Right kidney (tissue), 1 donor: ENCODE data around the gene PPP1R1B.

Experiments
- DNase-seq: peaks from one replicate; pipeline ENCODE4 v3.0.0-alpha.2; 2016

PPP1R1B gene

DNA sequence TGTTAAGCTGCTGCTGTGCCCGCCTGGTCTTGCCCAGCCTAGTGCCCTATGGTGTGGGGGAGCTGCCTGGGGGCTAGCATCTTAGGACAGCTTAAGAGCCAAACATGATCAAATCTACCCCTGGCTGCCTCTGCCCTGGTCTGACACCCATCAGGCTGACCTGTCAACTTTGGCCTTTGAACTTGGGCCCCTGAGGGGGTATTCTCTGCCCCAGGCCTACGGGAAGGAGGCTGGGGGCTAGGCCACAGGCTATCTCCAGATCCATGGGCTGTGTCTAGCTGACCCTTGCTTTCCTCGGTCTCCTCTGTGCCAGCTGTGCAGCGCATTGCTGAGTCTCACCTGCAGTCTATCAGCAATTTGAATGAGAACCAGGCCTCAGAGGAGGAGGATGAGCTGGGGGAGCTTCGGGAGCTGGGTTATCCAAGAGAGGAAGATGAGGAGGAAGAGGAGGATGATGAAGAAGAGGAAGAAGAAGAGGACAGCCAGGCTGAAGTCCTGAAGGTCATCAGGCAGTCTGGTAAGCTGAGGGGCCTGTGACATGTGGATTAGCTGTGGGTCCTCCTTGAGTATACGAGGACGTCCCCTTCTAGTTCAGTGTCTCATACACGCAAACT lies 6.9 kb downstream of the PPP1R1B start:
- no peak for DNase-seq

DNA sequence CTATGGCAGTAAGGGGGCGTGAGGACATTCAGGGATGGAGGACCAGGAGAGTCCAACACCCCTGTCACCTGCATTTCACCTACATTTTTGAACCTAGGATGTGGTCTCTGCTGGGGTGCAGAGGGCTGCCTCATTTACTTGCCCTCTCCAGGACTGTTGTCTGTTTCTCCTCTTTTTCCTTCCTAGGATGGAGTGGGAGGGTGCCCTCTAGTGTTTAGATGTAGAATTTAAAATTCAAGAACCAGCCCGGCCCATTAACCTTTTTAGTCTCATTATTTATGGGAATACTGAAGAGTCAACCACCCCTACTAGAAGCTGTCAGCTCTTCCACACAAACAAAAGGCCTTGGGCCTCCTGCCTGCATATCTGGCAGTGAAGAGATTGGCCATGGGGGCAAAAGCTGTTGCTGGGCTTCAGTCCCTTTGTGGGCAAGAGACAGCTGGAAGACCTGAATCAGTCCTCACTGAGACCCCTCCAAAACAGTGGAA lies 7.7 kb downstream of the PPP1R1B start:
- peak; percentile 59 for DNase-seq

DNA sequence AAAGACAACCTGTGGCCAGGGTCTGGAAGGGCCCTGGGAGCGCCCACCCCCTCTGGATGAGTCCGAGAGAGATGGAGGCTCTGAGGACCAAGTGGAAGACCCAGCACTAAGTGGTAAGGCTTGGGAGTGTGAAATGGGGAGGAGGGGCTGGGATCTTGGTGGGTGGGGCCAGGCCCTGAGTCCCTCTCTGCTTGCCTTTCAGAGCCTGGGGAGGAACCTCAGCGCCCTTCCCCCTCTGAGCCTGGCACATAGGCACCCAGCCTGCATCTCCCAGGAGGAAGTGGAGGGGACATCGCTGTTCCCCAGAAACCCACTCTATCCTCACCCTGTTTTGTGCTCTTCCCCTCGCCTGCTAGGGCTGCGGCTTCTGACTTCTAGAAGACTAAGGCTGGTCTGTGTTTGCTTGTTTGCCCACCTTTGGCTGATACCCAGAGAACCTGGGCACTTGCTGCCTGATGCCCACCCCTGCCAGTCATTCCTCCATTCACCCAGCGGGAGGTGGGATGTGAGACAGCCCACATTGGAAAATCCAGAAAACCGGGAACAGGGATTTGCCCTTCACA lies 8.9 kb downstream of the PPP1R1B start:
- no peak for DNase-seq

DNA sequence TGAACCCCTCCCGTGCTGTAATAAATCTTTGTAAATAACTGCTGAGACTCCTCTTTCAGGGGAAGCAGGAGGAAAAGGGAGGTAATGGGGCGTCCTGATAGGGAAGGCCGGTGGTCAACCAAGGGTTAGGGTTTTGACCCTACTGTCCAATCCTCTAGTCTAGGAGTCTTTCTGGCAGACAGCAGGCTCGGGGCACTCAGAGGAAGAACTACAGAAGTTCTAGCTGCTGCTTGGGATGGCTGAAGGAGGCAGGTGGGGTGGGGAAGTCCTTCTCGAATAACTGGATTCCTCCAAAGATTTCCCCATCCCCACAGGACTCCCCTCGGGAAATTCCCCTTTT lies 9.8 kb downstream of the PPP1R1B start:
- no peak for DNase-seq

DNA sequence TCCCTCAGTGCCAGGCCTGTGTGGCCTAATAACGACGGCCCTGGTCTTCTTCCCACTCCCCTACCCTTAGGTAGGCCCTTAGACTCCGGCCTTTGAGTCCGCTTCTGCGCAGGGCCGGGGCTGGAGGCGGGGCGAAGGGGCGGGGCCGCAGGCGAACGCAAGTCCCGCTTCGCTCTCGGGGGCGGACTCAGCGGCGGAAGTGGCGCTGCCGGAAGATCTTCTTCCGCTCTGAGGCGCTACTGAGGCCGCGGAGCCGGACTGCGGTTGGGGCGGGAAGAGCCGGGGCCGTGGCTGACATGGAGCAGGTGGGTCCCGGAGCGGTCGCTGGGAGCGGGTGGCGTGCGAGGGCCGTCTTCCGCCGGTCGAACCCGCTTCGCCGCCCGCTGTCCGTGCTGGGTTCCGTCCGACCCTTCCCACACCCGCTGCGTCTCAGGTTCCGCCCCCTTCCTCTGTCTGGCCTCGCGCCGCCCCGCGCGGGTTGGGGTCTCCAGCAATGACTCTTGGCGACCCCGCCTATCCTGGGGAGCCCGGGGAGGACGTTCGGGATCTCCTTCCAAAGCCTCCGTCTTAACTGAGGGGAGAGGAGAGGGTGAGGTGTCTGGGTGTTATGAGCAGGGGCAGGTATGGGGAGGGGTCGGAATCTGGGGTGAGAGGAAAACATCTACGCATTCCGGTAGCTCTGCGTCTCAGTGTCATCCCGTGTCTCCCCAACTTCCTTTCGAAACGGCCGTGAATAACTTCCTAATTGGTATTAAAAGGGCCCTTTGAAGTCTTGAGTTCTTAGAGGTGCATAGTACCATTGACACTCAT lies 10.4 kb downstream of the PPP1R1B start, which contains the start of gene STARD3:
TSS of gene STARD3 (plus strand) at position 218 of the 810 bp plus-strand sequence. CDS start 16,388 bp downstream, outside the sequence.
- DNase-seq = peak; percentile 94

DNA sequence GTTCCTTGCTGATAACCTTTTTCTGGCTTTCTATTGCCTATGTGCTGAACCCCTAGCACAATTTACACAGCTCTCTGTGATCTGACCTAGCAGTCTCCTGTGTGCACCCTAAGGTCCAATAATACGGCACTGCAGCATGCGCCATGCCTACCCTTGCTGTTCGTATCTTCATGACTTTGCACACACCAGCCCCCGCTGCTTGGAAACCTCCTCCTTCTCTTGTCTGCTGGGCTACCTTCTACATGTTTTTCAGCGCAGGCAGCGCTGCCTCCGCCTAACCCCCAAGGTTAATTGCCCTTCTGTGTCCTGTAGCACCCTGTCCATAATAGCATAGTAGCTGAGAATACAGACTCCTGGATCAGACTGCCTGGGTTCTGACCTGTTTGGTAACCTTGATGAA lies 11.6 kb downstream of the PPP1R1B start:
- DNase-seq = no peak

DNA sequence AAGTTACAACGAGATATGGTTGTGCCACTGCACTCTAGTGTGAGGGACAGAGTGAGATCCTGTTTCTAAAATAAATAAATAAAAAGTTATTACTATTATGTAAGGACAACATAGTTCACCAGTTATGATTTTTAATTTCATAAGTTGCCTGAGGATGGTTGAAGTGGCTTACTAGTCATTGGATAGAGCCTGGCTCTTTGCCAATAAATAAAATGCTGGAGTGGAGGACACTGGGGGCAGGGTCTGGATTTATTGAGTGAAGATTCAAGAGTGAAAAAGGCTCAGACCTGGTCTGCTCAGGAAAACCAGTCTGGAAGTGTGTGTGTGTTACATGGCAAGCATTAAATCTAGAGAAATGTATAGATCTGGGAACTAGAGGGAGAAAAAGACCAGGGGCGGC lies 12.3 kb downstream of the PPP1R1B start:
- DNase-seq = no peak

DNA sequence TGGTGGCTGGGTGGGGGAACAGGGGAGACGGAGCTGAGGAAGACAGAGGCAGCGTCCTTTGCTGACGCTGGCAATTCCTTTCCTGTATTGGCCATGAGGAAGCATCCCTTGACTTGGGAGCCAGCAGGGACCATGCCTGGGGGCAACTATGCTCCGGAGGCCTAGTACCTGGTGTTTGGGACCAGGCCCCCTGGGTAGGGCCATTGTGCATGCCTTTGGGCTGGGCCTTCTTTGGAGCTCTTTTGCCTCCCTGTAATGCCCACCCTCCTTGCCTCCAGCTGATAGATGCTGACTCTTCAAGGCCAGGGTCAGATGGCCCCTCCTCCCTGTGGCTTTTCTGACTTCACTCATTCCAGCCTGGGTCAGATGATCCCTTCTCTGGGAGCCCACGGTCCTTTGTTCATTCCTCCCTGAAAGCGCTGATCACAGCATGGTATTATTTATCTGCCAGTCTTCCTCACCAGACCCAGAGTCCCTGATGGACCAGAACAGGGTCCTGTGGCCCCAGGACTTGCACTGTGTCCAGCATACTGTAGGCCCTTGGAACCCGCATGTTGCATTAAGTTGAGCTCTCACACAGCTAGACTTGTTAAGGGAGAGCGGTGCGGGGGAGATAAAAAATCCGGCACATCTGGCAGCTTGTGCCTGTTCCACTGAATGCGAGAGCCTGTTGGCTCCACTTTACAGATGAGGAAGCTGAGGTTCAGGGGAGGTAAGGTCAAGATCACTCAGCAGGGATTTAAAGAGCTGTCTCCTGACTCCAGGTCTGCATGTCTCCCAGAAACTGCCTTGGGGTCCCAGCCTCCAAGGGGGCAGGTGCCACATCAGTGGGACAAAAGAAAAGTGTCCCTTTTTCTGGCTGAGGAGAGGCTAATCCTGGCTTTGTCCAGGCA lies 13.1 kb downstream of the PPP1R1B start:
- no peak for DNase-seq

DNA sequence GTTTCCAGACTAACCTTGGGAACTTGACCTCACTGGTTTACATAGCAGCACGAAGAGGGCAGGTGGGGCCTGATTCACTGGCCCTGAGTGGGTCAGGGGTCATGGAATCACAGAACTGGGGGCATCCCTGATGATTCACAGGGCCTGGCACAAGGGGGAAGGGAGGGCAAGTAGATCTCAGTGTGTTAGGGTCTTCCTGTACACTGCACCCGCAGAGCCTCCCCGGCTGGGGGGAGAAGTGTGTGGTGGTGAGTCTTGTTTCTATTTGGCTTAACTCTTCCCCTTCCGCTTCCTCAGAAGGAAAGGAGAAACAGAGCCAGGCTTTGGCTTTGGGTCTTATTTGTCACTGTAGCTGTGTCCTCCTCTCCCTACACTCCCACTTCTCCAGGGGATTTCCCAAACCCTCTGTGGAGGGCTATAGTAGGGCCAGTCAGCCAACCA lies 13.9 kb downstream of the PPP1R1B start:
- DNase-seq = no peak

DNA sequence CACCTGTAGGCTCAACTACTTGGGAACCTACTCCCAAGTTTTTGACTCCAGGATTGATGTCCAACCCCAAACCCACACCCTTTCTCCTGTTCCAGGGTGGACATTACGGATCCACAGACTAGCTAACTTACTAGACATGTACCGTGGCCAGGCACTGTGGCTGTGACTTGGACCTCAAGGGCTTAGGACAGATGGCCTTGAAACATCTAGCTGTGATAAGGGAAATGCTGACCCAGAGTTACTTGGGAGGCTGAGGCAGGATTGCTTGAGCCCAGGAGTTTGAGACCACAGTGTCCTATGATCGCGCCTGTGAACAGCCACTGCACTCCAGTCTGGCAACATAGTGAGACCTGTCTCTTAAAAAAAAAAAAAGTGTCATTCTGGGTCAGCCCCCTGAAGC lies 14.3 kb downstream of the PPP1R1B start:
- no peak for DNase-seq

DNA sequence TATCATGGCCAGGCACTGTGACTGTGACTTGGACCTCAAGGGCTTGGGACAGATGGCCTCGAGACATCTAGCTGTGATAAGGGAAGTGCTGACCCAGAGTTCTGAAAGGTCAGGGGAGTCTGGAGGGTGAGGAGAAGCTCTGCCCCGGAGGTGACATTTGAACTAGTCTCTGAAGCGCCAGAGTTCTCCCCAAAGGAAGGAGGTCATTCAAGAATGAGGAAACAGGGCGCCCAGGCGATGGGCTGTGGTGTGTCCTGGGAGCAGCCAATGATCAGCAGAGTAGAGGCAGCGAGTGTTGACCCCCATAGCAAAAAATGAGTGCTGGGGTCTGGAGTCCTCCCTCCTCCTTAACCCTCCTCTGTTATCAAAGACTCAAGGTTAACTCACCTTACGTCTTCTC lies 15.1 kb downstream of the PPP1R1B start:
- DNase-seq = no peak

DNA sequence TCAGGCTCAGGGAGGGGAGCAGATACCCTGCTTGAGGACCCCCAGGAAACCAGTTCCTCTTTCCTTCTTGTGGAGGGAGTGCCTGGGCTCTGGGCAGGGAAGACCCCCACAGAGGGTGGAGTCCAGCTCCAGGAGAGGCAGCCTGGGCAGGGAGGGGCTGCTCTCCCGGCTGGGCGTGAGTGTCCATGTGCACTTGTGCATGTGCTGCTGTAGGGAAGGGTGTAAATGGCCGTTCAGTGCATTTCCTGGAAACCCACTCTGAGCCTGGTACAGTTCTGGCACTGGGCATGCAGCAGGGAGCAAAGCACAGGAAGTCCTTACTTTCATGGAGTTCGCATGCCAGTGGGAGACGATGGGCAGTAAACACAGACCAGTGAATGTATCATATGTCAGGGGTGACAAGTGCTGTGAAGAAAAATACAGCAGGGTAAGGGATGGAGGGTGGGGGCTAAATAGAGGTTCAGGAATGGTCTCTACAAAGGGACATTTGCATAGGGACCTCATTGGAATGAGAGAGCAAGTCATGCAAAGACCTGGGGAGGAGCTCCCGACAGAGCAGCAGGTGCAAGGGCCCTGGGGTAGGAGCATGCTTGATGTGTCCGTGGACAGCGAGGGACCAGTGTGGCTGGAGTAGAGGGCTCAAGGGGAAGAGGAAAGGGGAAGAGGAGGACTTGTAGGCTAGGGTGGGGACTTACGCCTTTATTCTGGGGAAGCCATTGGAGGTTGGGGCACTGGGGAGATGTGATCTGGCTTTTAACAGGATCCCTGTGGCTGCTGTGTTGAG lies 15.7 kb downstream of the PPP1R1B start:
- DNase-seq = no peak

DNA sequence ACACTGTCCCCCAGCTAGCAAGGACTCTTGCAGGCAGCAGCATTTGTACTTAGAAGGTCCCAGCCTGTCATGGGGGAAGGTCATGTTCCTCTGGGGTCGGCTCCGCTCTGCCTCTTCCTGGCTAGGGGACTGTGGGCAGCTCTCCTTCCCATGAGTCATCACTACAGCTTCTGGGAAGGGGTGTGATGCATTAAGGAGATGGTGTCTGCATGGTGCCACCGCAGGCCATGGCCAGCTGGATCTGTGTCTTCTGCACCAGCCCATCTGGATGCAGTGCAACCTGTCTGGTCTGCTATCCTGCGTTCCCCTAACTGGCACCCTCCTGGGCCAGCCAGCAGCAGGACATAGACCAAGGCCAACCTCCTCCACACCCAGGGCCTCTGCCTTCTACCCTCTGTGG lies 16.5 kb downstream of the PPP1R1B start:
- DNase-seq = no peak

DNA sequence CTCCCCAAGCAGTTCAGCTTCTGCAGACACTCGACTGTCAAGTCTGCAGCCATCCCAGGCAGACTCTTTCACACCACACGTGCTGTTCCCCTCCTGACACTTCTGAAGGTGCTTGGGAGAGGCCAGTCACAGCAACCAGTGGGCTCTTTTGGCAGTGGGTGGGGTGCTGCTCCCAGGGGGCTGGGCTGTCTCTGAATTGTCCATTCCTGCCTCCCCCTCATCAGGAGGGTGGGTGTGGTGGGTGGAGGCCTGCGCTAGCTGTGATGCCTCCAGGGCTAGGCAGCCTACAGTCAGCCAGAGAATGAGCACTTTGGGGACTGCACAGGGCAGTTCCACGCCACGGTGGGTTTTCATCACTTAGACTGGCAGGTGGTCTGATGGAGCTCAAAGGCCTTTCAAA lies 20.5 kb downstream of the PPP1R1B start:
- DNase-seq = no peak

DNA sequence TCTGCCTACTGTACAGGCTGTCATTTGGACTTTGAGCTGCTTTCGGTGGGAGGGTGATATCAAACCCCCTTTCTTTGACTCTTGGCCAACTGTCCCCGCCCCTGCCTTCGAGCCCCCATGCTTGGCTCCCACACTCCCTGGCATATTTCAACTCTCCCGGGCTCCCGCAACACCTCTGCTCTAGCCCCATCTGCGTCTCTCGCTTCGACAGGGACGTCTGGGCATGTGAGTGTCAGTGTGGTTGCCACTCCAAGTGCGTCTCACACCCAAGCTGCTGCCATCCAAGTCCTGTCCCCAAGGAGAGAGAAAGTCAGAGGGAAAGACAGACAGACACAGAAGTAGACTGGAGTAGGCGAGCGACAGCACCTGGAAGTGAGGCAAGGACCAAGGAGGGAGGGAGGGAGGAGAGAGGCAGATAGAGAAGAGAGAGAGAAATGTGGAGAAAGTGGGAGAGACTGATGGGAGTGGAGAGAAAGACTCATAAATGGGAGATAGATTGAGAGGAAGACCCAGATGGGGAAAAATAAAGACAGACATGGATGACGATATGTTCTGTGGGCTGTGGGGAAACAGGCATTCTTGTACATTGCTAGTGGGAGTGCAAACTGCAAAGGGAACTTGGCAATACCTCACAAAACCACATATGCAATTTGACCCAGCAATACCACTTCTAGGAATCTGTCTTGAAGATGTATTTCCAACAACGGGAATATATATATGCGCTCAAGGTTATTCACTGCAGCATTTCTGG lies 22.0 kb downstream of the PPP1R1B start:
- no peak for DNase-seq

DNA sequence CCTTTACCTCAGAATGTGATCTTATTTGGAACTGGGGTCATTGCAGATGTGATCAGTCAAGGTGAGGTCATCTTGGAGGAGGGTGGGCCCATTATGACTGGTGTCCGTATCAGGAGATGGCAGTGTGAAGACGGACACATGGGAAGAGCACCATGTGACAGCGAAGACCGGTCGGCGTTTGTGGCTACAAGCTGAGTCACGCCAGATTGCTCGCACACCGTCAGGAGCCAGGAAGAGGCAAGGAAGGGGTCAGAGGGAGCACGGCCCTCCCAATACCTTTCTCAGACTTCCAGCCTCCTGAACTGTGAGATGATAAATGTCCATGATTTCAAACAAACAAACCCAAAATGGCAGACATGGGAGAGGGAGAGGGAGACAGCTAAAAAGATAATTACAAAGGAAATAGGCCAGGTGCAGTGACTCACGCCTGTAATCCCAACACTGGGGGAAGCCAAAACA lies 23.4 kb downstream of the PPP1R1B start:
- no peak for DNase-seq

DNA sequence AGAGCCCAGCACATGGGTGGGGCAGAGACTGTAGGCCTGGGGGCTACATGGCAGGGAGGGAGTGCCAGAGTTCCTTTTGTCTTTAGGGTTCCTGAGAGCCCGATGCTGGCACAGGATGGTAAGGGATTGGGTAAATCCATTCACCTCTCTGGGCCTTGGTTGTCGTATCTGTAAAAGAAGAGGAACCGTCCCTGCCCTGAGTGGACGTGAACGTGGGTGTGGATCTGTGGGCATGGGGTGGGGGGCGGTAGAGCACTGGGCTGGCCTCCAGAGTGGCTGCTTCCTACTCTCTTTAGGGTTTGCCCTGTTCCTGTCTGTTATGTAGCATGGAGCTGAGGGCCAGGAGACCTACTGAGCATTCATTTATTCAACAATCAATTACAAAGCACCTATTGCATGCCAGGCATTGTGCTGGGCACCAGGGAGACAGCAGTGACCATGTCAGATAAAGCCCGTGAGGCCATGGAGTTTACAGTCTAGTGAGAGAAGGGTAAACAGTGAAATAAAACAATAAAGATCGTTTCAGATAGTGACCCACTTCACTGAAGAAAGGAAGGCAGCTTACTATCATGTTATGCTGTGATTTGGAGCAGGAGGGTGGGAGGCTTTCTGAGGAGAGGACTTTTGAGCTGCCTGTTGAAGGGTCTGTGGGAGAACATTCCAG lies 25.3 kb downstream of the PPP1R1B start:
- peak; percentile 3 for DNase-seq

DNA sequence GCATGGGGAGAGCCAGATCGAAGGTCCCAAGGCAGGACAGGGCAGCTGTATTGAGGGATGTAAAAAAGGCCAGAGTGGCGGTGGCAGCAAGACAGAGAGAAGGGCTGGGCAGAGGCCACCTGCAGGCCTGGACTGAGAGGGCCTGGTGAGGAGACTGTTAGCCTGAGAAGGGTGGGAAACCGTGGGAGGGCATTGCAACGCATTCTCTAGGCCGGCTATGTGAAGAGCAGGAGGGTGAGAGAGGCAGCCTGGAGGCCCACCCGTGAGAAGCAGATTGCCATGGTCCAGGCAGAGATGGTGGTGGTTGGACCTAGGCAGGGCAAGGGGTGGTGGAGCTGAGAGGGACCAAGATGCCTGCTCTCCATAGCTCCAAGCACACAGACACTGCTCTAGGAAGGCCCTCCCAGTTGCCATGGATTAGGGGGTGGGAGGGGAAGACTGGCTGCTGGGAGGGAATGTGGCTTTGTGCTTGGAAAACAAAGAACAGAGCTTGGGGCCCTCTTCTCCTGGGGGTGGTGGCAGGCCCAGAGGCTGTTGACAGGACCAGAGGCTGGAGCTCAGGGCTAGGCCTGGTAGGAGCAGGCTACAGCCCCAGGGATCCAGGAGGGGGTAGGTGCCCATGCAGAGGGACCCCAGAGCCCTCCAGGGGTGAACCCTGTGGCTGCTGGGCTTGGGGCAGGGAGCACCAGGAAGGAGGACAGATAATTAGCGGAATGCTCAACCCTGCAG lies 26.0 kb downstream of the PPP1R1B start:
- peak; percentile 34 for DNase-seq

DNA sequence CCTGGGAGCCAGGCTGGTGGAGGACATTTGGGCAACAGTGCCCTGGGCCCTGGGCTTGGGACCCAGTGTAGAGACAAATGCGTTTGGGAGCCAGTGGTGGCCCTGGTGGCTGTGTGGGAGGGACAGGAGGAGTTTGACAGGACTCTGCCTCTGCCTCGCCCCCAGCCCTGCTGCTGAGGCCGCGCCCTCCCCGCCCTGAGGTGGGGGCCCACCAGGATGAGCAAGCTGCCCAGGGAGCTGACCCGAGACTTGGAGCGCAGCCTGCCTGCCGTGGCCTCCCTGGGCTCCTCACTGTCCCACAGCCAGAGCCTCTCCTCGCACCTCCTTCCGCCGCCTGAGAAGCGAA lies 26.5 kb downstream of the PPP1R1B start:
- peak; percentile 26 for DNase-seq
